NCI-H2227 treated with DMSO at 0.1 percent for 48 hours (cell line): ENCODE measurements around the gene FBLN5.
"Not testable (repeated sequence)": the region's sequence is repeated elsewhere in the genome, so short reads cannot be mapped to it uniquely, and the experiment has no call there.

ENCODE experiments used
- DNase-seq: peaks from one replicate; lab custom pipeline; 2025; lab: John Stamatoyannopoulos, UW

FBLN5 gene

DNA sequence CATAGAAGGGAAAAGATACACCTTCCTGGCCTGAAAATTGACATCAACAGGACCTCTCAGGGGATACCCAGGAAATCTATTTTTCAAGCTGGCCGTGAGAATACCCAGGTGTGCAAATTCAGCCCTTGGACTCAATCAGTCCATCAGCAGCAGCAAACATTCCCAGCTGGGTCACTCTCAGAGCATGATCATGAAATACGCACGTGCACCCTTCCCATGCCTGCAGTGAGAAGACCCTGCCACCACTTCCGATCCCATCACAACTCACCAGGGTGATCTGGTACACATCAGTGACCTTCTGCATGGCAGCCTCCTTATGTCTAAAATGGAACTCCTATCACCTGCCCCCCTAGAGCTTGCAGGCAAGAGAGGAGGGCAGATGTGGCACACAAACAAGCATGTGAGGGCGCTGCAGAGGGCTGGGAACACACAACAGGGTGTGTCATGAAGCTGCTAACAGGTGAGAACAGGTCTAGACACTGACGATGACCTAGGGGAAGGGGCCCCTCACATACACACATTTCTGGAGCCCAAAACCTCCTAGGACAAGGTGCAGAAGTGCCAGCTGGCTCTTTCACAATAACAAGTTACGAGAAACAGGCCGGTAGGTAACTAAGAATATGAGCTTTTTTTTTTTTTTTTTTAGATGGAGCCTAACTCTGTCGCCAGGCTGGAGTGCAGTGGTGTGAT lies 42.4 kb downstream of the FBLN5 start:
- no peak for DNase-seq

DNA sequence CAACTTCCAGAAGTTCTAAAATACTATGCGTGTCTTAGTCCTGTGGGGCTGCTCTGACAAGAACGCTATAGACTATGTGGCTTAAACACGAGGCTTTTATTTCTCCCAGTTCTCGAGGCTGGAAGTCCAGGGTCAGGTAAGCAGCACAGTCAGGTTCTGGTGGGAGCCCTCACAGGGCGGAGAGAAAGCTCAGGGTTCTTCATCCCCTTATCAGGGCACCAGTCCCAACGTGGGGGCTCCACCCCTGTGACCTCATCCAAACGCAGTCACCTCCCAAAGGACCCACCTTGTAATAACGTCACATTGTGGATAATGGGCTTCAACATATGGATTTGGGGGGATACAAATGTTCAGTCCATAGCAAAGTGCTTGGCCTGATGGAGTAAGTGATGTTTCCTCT lies 43.0 kb downstream of the FBLN5 start:
- no peak for DNase-seq

DNA sequence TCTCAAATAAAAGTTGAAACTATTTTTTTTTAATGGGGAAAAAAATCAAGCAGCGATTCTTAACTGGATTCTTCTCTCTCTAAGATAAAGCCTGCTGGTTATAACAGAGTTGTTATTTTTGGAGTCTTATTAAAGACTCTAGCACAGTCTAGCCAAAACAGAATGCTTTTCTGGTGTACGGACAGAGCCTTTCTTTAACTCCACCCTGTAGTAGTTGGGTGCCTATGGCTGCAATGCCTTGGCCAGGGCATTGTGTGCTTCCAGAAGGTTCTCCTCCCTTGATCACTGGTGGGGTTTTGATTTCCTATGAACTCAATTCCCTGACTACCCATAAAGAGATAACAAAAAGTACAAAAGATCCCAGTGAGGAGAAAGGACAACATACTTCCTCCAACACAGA lies 44.4 kb downstream of the FBLN5 start:
- no peak for DNase-seq

GRCh38 chr14:91902336-91902735 lies 45.2 kb downstream of the FBLN5 start:
- no peak for DNase-seq

DNA sequence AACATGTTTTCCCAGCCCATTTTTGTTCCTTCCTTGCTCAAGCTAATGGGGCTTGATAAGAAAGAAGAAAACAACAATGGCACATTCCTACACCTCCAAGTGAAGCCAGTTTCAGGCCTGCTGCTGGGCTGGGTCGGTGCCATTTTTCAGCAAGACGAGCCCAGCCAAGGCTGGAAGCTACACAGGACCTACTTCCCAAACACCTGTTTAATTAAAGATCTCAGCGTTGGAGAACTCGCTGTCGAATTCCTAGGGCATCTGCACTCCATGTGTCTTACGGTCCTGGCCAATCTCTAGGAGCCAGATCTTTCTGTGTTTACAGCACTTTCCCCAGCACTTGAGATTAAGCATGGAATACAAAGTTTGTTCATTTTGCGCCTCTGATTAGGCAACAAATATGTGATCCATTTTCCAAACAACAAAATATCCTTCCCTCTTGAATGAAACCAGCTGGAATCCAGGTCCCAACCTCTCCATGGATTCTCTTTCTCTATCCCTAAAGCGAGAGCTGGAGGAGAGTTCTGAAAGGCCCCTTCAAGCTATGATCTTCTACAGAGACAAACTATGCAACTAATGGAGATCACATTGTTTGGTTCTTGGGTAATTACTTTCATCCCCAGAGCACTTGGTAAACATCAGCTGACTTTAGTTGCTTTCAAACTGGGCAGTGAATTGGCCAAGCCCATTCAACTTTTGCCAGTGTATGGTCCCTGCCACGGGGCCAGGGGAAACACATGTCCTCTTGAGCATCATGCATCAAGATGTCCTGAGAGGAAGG lies 45.9 kb downstream of the FBLN5 start:
- no peak for DNase-seq

DNA sequence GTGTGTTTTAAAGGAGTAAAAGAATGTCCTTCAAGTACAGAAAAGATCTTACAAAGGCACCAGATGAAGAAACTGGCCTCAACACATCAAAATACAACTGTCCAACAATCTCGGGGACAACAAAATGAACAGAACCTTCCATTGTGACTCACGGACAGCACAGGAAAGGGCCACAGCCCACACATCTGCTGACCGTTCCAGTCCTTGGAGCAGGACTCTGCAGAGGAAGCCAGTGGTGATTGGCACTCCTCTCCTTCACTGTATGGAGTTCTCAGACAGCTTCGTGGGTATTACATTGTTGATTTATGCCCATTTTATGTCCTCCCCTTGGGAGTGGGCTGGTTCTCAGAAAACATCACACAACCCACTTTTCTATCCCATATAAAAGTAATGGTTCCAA lies 47.7 kb downstream of the FBLN5 start:
- DNase-seq: no peak

DNA sequence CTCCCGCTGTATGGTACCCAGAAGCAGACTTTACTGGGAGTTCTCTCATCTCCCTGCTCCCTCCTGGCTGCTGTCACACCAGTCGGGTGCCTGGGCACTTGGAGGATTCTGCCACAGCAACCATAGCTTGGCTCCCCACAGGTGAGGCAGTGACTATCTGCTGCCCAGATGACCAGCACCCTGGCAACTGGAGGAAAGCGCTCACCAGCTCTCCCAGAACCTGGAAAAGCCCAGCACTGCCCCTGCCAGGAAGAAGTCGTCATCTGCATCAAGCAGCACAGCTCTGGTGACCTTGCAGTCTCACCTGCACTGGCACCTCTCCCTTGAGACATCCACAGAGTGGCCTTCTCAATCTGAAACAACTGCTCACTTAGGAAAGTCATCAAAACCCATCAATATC lies 48.3 kb downstream of the FBLN5 start:
- no peak for DNase-seq

GRCh38 chr14:91898372-91898771 lies 49.1 kb downstream of the FBLN5 start:
- DNase-seq: no peak

DNA sequence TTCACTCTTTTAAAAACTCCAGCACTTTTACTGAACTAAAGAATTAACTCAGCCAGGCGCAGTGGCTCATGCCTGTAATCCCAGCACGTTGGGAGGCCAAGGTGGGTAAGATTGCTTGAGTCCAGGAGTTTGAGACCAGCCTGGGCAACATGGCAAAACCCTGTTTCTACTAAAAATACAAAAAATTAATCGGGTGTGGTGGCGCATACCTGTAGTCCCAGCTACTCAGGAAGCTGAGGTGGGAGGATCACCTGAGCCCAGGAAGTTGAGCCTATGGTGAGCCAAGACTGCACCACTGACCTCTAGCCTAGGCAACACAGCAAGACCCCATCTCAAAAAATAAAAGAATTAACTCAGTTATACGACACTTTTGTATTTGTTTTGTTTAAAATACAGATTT lies 49.8 kb downstream of the FBLN5 start:
- not testable (repeated sequence) for DNase-seq

DNA sequence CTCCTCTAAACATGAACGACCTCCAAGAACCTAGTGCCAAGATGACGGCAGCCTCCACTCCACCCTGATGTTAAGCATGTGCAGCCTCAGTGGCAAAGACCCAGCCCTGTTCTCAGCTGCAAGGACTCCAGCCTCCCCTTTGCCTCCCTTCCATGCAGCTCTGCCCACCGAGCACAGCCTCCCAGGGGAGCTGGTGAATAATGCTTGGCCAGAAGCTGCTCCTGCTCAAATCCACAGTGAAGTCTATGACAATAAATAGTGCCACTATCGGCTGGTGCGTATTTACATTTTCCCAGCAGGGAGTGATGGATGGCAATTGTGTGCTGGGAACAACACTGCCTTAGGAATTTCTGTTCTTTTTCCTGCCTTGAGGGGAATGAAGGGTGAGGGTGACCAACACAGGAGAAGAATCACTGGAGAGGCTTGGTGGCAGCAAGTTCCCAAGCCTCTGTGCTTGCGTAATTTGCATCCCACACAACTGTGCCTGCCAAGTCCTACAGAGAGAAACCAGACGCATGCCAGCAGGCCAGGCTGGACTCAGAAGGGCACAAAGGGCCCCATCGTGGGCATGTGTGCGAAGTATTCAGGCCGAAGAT lies 50.3 kb downstream of the FBLN5 start:
- DNase-seq: no peak

GRCh38 chr14:91896419-91896818 lies 51.1 kb downstream of the FBLN5 start:
- DNase-seq: no peak

DNA sequence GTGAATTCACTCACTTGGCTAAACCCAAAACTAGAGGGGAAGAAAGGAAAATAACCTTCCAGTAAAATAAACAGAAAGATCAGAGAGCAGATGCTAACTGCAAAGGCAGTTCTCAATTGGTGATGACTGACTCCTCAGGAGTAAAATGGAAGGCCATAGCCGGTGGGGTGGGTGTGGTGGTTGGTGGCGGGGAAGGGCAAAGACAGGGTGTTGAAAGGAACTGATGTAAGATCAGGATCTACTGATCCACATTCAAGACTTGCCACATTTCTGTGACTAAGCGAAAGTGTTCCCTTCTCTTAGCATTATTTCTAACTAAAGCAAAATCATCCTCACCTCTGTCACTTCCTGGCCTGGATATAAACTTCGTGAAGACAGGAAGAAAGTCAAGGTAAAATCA lies 53.8 kb downstream of the FBLN5 start:
- no peak for DNase-seq

DNA sequence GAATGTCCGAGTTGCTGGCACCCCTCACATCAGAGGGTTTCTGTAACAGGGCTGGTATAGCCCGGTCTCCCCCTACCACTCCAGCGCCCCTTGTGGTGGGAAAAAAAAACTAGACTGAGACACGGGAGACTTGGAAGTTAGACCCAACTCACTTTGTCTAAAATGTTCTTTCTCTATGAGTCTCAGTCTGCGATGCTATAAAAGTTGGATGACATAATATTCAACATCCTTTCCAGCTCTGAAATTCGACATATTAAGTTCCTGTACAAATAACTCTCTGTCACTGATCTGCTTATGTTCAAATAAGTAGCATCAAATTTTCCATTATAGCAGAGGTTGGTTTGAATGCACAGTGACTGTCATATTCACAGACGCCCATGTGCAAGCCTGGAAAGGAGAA lies 54.5 kb downstream of the FBLN5 start:
- DNase-seq: no peak

- no peak for DNase-seq
These were observed 55.7 kb downstream of the FBLN5 start for GRCh38 chr14:91891721-91892220.

DNA sequence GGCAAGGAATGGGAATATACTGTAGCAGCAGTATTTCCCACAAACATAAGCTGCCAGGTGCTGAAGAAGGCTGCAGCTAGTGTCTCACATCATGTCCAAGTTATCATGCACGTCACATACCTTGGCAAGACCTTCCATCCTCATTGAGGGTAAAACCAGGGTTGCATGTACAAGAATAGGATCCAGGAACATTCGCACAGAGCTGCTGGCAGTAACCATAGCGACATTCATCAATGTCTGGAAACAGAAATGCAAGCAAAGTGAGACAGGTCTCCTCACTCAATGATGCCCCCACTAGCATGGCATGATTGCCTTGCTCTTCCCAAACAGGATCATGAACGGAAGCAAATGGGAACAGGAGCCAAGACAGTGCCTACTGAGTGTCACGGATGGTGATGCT lies 56.4 kb downstream of the FBLN5 start:
- DNase-seq: no peak

DNA sequence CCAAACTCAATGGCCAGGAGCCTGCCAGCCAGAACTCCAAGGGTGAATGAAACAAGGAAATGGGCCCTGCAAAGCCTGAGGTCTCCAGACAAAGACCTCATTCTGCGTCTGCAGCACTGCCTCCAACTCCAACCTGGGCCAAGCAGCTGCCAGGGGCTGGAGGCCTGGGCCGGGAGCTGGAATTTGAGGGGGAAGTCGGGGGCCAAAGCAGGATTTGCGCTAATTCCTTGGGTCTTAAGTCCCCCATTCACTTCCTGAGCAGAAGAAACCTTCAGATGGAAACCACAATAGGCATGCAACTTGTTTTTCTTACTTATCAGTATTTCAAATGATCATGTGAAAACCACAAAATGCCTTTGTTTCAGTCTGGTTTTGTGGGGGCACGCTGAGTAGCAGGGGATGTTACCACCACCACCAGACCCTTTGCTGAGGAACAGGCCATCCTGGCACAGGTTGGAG lies 57.2 kb downstream of the FBLN5 start:
- no peak for DNase-seq

- DNase-seq: no peak
These were observed 57.9 kb downstream of the FBLN5 start for GRCh38 chr14:91889477-91890211.

DNA sequence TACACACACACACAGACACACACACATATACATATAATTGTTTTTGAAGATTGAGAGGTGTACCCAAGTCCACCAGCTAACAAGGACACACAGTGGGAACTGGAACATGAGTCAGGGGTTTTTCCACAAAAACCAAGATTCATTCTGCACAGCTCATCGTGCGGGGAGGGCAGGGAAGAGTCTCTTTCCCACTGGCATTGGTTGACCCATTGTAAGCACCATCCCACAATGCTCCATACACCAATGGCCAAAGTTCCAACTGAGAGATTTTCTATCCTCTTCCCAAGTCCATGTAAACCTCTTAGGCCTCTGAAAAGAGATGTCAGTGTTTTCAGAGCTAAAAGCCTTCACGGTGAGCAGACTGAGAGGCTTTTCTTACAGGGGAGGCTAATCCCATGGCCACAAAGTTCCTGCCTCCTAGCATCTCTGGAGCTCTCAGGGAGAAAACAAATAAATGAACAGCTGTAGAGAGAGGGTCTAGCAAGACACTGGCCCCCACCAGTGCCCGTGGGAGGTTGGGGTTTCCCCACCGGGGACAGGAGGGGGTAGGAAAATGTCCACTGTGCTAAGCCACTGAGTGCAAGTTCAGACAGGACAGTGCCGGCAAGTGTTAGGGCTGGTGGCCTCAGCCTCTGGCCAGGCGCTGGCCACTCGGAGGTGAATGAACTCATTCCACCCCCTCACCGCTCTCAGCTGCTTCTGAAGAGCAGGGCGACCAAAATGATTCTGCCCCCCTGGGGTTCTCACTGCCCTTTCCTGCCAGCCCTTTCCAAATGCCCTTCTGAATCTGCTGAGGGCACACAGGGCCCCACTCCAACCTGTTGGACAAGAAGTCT lies 58.6 kb downstream of the FBLN5 start:
- no peak for DNase-seq

- DNase-seq: no peak
These were observed 60.5 kb downstream of the FBLN5 start for GRCh38 chr14:91886961-91887360.

DNA sequence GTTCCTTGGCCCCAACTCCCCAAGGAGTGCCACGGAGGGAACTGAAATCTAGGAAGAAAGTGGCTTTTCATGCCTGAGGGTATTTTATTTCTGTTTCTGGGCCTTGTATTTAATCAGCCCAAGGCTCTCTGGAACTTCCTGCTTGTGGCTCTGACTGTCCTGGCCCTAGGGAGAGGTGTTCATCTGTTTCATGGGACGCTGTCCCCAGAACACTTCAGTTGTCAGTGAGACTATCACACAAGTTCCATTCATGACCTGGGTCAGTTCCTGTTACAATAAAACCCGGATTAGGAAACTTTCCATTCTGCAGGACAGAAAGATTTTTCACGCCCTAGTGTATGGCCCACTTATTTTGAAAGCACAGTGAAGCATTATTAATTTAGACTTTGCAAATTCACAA lies 61.7 kb downstream of the FBLN5 start:
- no peak for DNase-seq

GRCh38 chr14:91885113-91885712 lies 62.3 kb downstream of the FBLN5 start:
- no peak for DNase-seq
